GM18951 (cell line): ENCODE data around the gene NFATC2.
"Not testable (repeated sequence)": the region's sequence is repeated elsewhere in the genome, so short reads cannot be mapped to it uniquely, and the experiment has no call there.

ENCODE experiments used
- POLR2A ChIP-seq: IDR thresholded peaks from 4 replicates; pipeline ENCODE4 v1.6.1; 2011; ENCODE audit warnings: mild to moderate bottlenecking; ENCODE audit not compliant: insufficient read length, insufficient read depth; ENCODE audit errors: extremely low read depth
- in situ Hi-C: fragments of 300-500 bp; cut with MboI; formaldehyde crosslinking; loops from one replicate; pipeline ENCODE4 v1.12.0; 2022; ENCODE audit warnings: low sequenced_read_pairs, mixed read lengths, inconsistent platforms; ENCODE audit not compliant: unreplicated experiment

Gene NFATC2

DNA sequence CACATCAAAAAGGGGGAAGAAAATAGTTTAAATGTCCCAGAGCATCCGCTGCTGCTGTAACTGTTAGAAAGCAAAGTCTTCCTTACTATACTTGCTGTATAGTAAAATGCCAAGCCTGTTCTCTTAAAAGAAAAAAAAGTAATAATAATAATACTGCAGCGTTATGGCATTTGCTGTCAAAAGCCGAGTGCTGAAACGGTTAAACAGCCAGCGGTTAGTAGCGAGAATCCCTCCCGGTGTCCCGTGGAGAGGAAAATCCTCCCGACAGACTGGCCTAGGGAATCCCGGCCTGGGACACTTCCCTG lies 19.5 kb upstream of the NFATC2 start:
- TF ChIP-seq POLR2A = no peak
- in situ Hi-C loops = no loop called here

DNA sequence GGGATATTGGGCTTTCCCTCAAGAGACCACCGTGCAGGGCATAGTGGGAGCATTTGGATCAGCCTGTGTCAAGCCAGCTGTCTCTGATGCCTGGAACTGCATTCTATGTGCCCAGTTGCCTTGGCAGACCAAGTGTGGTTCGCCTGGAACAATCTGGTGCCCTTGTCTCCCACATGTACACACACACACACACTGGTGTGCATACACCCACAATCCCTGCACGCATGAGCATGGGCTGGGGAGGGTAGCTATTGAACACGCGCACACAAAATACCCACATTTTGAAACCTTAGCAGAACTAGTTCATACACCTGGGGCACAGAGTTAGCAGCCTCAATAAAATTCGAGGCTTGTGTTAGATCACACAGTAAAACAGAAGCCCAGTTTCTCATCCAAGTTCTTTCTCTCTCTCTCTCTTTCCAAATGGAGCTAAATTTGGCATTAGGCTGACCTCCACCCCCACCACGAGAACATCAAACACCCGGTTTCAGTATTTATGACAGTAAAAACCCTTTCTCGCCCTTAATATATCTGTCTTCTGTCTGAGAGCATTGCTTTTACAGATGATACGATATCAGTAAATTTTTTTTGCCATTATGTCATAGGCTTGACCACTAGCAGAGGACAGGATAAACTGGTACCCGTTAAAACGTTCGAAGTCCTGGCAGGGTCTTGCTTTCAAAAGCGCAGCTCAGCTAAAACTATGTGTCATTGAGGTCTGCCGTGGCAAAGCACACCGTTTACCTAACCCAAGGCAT lies 18.2 kb upstream of the NFATC2 start:
- in situ Hi-C loops = no loop called here
- TF ChIP-seq POLR2A = no peak

DNA sequence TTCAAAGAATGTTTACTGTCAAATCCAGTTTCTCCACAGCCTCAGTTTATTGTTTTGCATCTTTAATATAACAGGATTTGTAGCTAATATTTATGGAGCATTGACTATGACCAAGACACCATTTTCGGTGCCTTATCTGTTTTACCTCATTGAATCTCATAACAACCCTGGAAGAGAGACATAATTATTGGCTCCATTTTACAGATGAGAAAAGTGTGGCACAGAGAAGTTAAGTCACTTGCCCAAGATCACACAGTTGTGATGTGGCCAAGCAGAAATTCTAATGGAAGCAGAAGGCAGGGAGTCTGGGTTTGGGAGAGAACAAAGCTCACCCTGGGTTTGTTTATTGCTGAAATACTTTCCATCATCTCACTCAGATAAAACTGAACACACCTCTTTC lies 17.5 kb upstream of the NFATC2 start:
- no peak for TF ChIP-seq POLR2A
- in situ Hi-C loops = no loop called here

DNA sequence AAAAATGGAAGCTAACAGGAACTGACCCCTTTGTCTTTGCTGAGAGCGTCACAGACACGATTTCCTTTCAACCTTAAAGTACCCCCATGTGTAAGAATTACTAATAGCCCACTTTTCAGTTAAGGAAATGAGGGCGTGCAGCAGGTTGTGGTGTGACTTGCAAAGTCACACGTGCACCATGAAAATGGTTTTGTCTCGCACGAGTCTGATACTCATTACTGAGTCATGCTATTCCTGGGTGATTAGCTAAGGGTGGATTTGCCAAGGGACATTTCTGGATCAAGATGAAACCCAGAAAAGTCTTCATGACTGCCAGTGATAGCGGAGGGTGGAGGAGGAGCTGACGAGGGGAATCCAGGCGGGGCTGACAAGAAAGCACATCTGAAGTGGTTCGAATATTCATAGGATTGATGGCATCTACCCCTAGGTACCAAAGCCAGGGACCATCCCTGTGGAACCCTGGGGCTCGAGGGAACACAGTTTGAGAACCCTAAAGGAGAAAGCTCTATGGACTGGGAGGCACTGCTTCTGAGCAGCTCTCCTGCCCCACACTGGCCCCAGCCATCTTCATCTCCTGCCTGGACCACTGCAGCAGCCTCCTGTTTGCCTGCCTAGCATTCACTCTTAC lies 12.1 kb upstream of the NFATC2 start:
- TF ChIP-seq POLR2A = no peak
- in situ Hi-C loops = no loop called here

DNA sequence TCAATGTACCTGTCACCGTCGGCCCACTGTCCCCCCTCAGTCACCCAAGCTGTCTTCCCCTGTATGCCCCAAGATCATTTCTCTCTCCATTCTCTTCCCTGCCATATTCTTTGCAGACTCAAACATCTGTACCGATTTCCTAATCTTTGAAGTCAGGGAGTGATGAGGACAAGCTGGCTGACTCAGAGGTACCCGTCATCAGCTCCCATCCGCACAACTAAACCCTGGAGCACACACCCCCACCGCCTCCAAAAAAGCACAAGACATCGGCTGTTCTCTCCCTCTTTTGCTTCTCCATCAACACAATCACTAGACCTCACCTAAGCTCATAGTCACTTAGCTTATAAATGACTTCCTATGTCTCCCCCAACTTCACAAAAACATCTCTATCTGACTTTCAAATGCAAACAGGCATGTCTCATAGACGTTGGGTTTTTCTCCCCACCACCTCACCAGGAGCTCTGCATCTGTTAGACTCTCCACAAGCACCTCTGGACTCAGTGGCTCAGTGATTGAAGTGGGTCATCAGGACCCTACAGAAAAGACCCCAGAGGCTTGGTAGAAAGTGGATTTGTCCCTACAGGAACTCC lies 11.5 kb upstream of the NFATC2 start:
- in situ Hi-C loops = no loop called here
- no peak for TF ChIP-seq POLR2A

DNA sequence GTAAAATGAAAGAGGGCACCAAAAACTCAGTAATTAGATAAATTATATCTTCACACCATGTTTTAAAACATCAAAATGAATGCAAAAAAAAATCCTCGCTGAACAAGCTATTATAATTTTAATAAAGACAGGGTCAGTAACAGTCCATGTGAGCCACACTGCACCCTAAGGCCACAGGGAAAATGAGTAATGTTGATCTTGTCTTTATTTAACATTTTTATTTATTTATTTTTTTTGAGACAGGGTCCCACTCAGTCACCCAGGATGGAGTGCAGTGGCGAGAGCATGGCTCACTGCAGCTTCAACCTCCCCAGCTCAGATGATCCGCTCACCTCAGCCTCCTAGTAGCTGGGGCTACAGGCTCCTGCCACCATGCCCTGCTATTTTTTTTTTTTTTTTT lies 8.7 kb upstream of the NFATC2 start:
- in situ Hi-C loops = no loop called here
- TF ChIP-seq POLR2A = no peak

DNA sequence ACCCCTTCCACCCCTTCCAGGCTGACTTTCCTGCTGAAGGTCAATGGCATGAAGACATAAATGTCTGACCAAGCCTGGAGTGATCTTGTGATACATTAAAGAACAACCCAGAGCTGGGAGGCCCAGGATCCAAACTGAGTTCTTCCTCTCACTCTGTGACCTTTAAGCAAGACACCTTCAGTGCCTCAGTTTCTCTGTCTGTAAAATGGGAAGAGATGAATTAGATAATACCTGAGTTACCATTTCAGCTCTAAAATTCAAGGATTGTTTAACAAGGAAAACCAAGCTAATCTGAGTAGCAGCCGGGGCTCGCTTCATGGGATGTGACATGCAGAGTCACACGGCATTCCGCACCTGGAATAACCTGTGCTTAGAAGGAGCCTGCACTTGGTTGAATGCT lies 7.0 kb upstream of the NFATC2 start:
- in situ Hi-C loops = no loop called here
- no peak for TF ChIP-seq POLR2A

DNA sequence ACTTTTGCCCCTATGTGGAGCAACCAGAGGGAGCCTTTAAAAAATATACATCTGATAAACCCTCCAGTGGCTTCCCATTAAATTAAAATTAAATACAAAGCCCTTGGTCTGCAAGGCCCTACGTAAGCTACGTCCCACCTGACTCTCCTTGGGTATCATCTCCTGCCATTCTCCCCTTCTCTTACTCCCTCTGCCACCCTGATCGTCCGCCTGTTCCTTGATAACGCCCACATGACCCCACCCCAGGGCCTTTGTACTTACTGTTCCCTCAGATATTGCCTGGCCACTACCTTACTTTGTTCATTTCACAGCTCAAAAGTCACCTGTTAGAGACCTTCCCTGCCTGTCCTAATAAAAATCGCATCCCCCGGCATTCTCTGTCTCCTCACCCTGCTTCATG lies 5.4 kb upstream of the NFATC2 start:
- TF ChIP-seq POLR2A = no peak
- in situ Hi-C loops = no loop called here

DNA sequence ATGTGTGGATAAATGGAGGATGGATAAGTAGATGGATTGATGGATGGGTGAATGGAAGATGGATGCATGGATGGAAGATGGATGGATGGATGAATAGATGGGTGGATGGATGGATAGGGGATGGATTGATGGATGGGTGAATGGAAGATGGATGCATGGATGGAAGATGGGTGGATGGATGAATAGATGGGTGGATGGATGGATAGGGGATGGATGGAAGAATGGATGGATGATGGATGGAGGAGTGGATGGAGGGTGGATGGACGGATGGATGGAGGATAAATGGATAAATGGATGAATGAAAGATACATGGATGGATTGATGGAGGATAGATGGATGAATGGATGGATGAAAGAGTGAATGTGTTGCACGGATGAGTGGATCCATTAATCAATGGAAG lies 3.0 kb upstream of the NFATC2 start:
- TF ChIP-seq POLR2A = no peak
- in situ Hi-C loops = no loop called here

DNA sequence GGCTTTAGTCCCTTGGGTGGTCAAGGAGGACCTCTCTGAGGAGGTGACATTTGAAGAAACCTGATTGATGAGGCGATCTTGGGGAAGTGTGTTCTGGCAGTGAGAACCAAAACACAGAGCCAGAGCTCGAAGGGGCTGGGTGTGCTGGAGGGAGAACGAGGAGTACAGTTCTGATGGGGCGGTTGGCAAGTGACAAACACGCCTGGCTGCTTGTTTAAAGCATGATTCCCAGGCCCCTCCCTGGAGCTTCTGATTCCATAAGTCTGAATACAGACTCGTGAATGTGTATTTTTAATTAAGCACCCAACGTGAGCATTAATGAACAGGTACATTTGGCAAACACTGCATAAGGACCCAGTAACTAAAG lies 886 bp upstream of the NFATC2 start:
- TF ChIP-seq POLR2A = no peak
- in situ Hi-C loops = no loop called here

DNA sequence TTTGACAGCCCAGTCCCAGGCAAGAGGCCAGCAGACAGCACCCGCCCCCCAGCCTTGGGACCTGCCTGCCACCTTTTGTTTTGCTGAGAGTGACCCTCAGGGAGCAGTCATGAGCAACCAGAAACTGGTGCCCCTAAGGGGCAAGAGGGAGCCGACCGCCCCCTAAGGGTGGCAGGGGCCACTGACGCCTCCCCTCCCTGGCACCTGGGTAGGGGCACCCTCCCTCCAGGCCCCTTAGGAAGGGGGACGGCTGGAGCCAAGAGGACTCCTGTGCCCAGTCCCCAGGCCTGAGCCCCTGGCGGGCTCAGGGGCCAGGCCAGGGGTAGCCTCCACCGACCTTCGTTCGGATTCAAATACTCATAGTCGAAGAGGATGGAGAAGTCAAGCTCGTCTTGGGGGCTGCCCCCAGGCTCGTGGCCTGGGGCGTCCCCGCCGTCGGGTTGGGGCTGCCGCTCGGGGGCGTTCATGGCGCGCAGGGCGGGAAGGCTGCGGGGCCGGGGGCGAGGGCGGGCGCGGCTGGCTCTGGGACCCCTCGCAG lies 417 bp downstream of the NFATC2 start:
- in situ Hi-C loops = no loop called here
- TF ChIP-seq POLR2A = no peak

DNA sequence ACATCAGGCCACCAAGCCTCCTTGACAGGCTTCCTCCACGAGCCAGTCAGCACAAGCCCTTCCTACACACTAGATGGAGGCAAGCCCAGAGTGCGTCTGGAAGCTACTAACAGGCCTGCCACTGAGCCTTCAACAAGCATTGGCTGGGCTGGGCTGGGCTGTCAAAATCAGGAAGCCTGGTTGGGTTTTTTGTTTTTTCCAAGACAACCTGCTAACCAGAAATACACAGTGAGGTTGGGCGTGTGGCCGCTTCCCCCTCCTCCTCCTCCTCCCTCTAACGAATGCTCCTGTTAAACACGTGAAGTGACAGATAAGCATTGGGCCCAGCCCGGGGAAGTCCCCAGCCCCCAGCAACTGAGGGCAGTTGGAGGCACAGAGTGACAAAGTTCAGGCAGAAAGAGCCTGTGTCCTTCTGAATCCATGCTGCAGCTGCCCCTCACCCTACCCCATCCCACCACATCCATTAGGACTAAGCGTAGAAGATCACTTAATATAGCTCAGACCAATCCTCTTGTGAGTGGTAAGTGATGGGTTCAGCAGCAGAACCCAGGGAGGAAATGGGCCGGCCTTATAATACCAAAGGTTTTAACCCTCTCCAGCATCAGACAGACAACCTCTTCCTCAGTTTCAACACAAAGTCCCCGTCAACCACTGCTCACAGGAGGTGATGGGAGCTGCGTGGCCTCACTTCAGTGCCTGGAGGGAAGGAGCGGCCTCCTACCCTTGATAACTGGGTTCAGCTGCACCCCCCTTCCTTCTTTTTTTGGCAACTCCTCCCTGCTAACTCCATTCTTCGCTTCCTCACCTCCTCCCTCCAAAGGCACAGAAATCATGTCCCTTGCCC lies 1.1 kb downstream of the NFATC2 start:
- peak; percentile 26 for TF ChIP-seq POLR2A

DNA sequence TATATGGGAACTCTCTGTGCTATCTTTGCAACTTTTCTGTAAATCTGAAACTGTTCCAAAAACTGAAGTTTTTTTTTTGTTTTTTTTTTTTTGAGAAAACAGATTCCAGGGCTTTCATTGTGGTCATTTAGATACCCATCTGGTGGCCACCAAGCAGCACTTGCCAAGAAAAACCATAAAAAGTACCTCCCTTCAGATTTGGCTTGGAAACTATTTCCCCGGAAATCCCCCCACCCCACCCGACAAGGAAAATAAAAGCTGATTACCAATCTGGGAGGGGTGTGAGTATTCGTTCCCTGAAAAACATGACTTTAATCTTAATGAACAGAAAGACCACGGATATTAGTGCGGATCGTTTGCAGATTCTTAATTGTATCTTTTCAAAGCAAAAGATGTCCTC lies 1.9 kb downstream of the NFATC2 start:
- in situ Hi-C loops = no loop called here
- no peak for TF ChIP-seq POLR2A

More for the DNA sequence above, 1.1 kb downstream of the NFATC2 start:
- in situ Hi-C loops = no loop called here

DNA sequence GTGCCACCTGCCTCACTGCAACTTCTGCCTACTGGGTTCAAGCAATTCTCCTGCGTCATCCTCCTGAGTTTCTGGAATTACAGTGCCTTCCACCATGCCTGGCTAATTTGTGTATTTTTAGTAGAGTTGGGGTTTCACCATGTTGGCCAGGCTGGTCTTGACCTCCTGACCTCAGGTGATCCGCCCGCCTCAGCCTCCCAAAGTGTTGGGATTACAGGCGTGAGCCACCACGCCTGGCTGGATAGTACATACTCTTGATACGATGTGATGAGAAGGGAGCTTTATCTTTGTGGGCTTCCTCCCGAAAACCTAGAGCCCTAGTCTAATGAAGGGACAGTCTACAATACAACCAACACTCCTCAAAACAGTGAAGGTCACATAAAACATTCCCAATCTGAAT lies 2.4 kb downstream of the NFATC2 start:
- in situ Hi-C loops = not testable (repeated sequence)
